Body of pancreas (tissue), 4 donors: ENCODE data around the gene SLC39A13.

Experiments
- CTCF ChIP-seq, 7 experiments: fragments of 450-650 bp in 4 of 7; fragments of 200-600 bp in 3 of 7; sonication (generic) in 3 of 7; IDR thresholded peaks; one replicate each; pipeline ENCODE4 v1.5.1; 2016 to 2019; ENCODE audit warnings: antibody characterized with exemption in 7 of 7
- POLR2A ChIP-seq, 3 donors: fragments of 450-650 bp; IDR thresholded peaks; one replicate each; pipeline ENCODE4 v1.6.1; 2016; ENCODE audit warnings: antibody characterized with exemption in 3 of 3, mild to moderate bottlenecking in 2 of 3

- TF ChIP-seq POLR2A (IDR thresholded peaks at IDR 0.05): no peak
- no peak for TF ChIP-seq CTCF (IDR thresholded peaks at IDR 0.05)
Observed at GRCh38 chr11:47448566-47449427, 40.4 kb downstream of the SLC39A13 start, which contains the start of gene RAPSN.
